Measurements from ENCODE around the gene COL6A1.

COL6A1 gene

DNA sequence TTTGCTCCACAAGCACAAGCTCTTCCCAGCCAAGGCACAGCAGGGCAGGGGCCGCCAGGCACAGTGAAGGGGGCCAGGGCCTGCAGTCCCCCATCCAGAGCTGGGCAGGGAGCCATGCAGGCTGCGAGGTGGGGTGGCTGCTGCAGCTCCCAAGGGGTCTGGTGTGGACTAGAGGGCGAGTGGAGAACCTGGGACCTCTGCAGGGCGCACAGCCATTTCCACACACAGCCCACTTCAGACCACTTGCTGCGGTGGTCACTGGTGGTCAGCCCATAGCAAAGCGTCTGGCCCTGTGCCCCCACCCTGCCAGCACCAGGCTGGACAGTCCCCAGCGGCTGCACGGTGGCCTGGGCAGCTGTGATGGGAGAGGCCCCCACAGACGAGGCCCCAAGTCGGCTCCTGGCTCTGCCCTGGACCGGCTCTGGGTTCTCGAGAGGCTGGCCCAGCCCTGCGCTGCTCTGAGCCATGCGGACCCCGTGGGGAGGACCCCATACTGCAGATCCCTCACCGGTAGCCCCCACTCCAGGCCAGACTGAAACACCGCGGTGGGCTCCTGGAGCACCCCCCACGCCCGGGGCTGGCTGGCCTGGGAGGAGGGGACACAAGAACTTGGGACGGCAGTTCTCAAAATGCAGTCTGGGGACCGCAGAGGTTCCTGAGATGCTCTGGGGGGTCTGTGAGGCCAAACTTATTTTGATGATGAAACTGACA lies 69.3 kb downstream of the COL6A1 start:
- no peak for DNase-seq

DNA sequence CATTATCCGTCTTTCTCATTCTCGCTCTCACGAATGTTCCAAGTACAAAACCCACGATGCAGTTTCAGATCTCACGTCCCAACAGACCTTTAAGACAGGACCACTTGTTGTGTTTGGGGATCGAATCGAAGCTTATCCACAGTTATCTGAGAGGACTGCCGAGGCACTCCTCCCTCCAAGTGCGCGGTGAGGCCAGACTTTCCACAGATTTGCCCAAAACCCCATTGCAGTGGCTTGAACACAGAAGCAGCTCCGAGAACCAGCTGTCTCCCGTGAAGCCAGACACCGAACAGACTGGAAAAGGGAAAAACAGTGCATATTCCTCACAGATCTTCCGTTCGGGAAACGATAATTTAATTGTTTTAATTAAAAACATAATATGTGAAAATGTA lies 69.8 kb downstream of the COL6A1 start:
- no peak for DNase-seq

DNA sequence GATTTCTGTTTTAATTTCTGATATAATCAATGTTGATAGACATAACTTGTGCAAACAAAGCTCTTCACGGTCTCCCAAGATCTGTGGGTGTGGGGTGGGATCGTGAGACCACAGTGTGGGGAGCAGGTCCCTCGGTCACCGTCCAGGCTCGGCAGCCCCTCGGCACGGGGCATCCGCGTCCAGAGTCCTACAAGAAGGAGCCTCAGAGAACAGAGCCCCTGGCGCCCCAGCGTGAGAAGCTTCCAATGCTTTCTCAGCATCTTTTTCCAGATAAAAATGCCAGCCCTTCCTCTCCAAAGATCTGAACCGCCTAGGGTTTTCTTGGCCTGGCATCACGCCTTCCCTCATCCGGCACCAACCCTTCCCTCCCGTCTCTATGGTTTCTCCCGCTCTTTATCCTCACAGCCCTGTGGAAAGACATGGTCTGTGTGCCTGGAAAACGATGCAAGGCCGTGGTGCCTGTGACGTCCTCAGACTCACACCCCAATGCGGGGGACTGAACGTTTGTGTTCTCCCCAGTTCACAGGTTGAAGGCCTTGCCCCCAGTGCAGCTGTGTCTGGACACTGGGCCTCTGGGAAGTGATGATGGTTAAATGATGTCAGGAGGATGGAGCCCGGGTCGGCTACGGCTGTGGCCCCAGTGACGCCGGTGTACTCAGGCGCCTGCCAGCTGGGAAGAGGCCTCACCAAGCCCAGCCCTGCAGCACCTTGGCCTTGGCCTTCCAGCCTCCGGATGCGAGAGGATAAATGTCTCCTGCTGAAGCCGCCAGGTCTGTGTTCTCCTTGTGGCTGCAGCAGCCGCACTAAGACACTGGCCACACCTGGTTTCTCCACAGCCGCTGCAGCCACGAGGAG lies 70.5 kb downstream of the COL6A1 start:
- DNase-seq = no peak

DNA sequence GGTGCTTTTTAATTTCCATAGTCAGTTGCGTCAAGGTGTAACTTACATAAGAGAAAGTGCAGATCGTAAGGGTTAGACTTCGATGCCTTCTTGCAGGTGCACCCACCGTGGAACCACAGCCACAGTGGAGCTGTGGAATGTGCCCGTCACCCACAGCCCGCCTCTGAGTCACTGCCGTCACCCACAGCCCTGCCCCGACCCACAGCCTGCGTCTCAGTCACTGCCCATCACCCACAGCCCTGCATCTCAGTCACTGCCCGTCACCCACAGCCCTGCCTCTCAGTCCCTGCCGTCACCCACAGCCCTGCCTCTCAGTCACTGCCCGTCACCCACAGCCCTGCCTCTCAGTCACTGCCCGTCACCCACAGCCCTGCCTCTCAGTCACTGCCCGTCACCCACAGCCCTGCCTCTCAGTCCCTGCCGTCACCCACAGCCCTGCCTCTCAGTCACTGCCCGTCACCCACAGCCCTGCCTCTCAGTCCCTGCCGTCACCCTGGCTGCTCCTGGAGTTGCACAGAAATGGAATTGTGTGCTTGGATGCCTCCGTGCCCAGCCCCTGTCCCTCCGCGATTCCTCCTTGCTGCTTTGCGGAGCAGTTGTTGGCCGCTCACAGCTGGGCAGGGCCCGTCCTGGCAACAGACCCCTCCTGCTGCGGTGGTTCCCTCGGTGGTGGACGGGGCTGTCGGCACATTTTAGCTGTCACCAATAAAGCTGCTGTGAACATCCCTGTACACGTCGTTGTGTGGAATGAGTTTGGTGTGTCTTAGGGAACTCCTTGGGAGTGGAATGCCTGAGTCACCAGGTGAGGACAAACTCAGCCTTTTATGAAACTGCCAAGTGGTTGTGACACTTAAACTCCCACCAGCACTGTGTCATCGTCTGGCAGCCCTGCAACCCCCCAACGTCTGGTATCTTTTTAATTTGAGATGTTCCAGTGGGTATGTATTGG lies 71.4 kb downstream of the COL6A1 start:
- no peak for DNase-seq

DNA sequence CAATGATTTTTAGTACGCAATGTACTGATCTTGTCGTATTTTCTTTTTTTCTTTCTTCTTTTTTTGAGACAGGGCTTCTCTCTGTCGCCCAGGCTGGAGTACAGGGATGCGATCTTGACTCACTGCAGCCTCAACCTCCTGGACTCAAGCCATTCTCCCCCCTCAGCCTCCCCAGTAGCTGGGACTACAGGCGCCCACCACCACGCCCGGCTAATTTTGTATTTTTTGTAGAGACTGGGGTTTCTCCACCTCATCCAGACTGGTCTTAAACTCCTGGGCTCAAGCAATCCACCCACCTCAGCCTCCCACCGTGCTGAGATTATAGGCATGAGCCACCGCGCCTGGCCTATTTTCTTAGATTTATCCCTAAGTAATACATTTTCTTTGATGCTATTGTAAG lies 72.5 kb downstream of the COL6A1 start:
- DNase-seq = no peak

DNA sequence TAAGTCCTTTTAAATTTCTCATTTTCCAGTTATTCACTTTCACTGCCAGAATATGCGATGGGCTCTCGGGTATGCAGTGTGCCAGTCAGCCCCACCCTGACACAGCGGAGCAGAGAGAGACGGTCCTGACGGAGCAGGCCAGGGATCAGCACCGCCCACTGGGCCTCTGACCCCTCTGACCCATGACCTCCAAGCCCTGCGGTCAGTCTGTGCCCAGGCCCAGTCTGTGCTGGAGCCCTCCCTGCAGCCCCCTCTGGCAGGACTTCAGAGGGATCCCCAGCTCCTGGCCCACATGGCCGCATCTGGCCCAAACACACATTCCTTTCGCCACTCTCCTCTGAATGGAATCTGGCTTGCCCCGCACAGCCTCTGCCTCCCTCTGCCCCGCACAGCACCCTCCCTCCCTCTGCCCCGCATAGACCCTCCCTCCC lies 72.9 kb downstream of the COL6A1 start:
- DNase-seq = no peak

All from stimulated activated naive CD4-positive, alpha-beta T cell (primary cell).